Right lobe of liver (tissue), 4 donors: Measurements from ENCODE around the gene SPAG16.

Experiments used
- POLR2A ChIP-seq: fragments of 450-650 bp; IDR thresholded peaks from one replicate; pipeline ENCODE4 v1.6.1; 2017; ENCODE audit warnings: antibody characterized with exemption, mild to moderate bottlenecking
- TF ChIP-seq, protein P1 (sequence below), 4 donors: fragments of 200-600 bp in 3 of 4; fragments of 450-650 bp in 1 of 4; IDR thresholded peaks; one replicate each; pipeline versions ENCODE4 v1.5.1 to v1.8.0; 2016 to 2022; ENCODE audit warnings: antibody characterized with exemption in 4 of 4, mild to moderate bottlenecking in 2 of 4
- donor health status: DM: no; HTN: no; CAD: no.
- donor health status: DM: no; HTN: no; CAD: no.
- donor health status: DM: no; HTN: yes; CAD: no.

DNA sequence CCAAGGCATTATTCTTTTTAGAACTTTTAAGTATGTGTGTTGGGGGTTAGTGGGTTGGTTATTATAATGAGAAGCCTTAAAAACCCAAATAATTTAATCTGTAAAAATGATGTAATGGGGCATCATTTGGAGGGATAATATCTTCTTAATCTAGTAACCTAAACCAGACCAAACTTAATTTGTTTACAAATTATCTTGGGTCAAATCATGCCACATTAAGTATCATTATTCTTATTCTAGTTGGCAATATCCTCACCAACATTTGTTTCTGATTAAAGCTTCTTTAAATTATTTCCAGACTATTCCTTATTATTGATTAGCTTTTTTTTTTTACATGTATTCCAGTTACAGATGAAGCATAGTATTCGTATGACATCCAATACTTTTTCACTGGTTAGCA is 1041.1 kb downstream of the SPAG16 start:
- TF ChIP-seq, protein P1, sequence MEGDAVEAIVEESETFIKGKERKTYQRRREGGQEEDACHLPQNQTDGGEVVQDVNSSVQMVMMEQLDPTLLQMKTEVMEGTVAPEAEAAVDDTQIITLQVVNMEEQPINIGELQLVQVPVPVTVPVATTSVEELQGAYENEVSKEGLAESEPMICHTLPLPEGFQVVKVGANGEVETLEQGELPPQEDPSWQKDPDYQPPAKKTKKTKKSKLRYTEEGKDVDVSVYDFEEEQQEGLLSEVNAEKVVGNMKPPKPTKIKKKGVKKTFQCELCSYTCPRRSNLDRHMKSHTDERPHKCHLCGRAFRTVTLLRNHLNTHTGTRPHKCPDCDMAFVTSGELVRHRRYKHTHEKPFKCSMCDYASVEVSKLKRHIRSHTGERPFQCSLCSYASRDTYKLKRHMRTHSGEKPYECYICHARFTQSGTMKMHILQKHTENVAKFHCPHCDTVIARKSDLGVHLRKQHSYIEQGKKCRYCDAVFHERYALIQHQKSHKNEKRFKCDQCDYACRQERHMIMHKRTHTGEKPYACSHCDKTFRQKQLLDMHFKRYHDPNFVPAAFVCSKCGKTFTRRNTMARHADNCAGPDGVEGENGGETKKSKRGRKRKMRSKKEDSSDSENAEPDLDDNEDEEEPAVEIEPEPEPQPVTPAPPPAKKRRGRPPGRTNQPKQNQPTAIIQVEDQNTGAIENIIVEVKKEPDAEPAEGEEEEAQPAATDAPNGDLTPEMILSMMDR (IDR thresholded peaks at IDR 0.05), result no peak
- no peak for TF ChIP-seq POLR2A
